Endothelial cell of umbilical vein (primary cell): Measurements from ENCODE around the gene MST1. TPM values are rescaled to one million over a fixed set of nuclear protein-coding genes. Genes with fewer than 3 reads are reported as not detected.

ENCODE experiments used
- BruUV-seq: library from RNA; stranded (reverse); fragments of 400-500 nt; replicated peaks from 2 replicates; lab custom pipeline; 2021; lab: Mats Ljungman, UMichigan
- CTCF ChIA-PET: fragments of 300-600, 350-600 bp; sonication (Branson Sonifier 250); formaldehyde crosslinking; loops from one replicate; lab custom pipeline; 2021; ENCODE audit warnings: antibody characterized with exemption, inconsistent platforms; lab: Charles Lee
- POLR2A ChIA-PET: fragments of 300-600, 350-600 bp; sonication (Branson Sonifier 250); formaldehyde crosslinking; loops from one replicate; lab custom pipeline; 2021; ENCODE audit warnings: antibody characterized with exemption, inconsistent platforms; lab: Charles Lee
- DNase-seq: peaks from one replicate; pipeline ENCODE4 v3.0.0-alpha.2; 2011; ENCODE audit warnings: low read depth, low spot score
- FAIRE-seq: peaks from 2 replicates; lab custom pipeline; 2011; peaks lifted over from hg19 to GRCh38; lab: Jason Lieb, UNC
- H2AFZ ChIP-seq: 2 replicates; pipeline ENCODE4 v1.6.0; 2012; ENCODE audit warnings: low read depth, low read length, control low read depth, inconsistent platforms
- H3K27ac ChIP-seq: 2 replicates; pipeline ENCODE4 v1.5.1; 2011; ENCODE audit warnings: low read depth, mild to moderate bottlenecking, control low read depth, low read length, moderate library complexity; ENCODE audit not compliant: insufficient read depth
- H3K27me3 ChIP-seq, 2 experiments: 2 replicates each; pipeline versions ENCODE4 v1.6.0 to v1.6.1; 2011; ENCODE audit warnings: low read length in 2 of 2, mixed read lengths in 1 of 2; ENCODE audit not compliant: control insufficient read depth in 2 of 2, insufficient read depth in 2 of 2
- H3K36me3 ChIP-seq, 2 experiments: 2 replicates in 1 of 2; 3 replicates in 1 of 2; pipeline ENCODE4 v1.5.1; 2011; ENCODE audit warnings: low read length in 2 of 2, mild to moderate bottlenecking in 1 of 2, moderate library complexity in 1 of 2; ENCODE audit not compliant: control insufficient read depth in 2 of 2, insufficient read depth in 2 of 2; ENCODE audit errors: extremely low read depth in 1 of 2
- H3K4me1 ChIP-seq: 3 replicates; pipeline ENCODE4 v1.5.1; 2011; ENCODE audit warnings: mild to moderate bottlenecking, low read length; ENCODE audit not compliant: control insufficient read depth, insufficient read depth; ENCODE audit errors: extremely low read depth
- H3K4me2 ChIP-seq: 2 replicates; pipeline ENCODE4 v1.6.1; 2011; ENCODE audit warnings: low read length, control low read depth, mixed read lengths; ENCODE audit not compliant: insufficient read depth
- H3K4me3 ChIP-seq, 3 experiments: fragments of 200-600 bp in 1 of 3; sonication (generic), shearing (Covaris generic) in 1 of 3; replicated peaks in 1 of 3; 2 replicates each; pipeline ENCODE4 v1.5.1; 2011 to 2016; ENCODE audit warnings: control low read depth in 3 of 3, low read length in 3 of 3, mild to moderate bottlenecking in 2 of 3, inconsistent platforms in 1 of 3, low read depth in 1 of 3, moderate library complexity in 1 of 3; ENCODE audit not compliant: insufficient read depth in 1 of 3
- H3K79me2 ChIP-seq: 2 replicates; pipeline ENCODE4 v1.6.0; 2012; ENCODE audit warnings: low read length, inconsistent platforms; ENCODE audit not compliant: control insufficient read depth, insufficient read depth
- H3K9ac ChIP-seq: replicated peaks from 2 replicates; pipeline ENCODE3; 2011; ENCODE audit warnings: low read length, control low read depth; ENCODE audit not compliant: insufficient read depth; ENCODE audit errors: extremely low read depth
- H3K9me1 ChIP-seq: replicated peaks from 3 replicates; pipeline ENCODE4 v1.6.0; 2011; ENCODE audit warnings: mild to moderate bottlenecking, low read length; ENCODE audit not compliant: control insufficient read depth, insufficient read depth; ENCODE audit errors: extremely low read depth
- H3K9me3 ChIP-seq: replicated peaks from 2 replicates; pipeline ENCODE4 v1.5.1; 2012; ENCODE audit warnings: low read length, inconsistent platforms; ENCODE audit not compliant: control insufficient read depth, insufficient read depth
- H4K20me1 ChIP-seq: replicated peaks from 2 replicates; pipeline ENCODE3; 2011; ENCODE audit warnings: mild to moderate bottlenecking, low read length; ENCODE audit not compliant: control insufficient read depth, insufficient read depth; ENCODE audit errors: extremely low read depth
- EZH2 ChIP-seq: IDR thresholded peaks from 2 replicates; pipeline ENCODE4 v1.6.1; 2012; ENCODE audit warnings: borderline replicate concordance, low read depth, mild to moderate bottlenecking, moderate library complexity, low read length, inconsistent platforms; ENCODE audit not compliant: severe bottlenecking
- FOS ChIP-seq: IDR thresholded peaks from 2 replicates; pipeline ENCODE4 v1.6.1; 2011; ENCODE audit warnings: mild to moderate bottlenecking, low read length, moderate library complexity, borderline replicate concordance; ENCODE audit not compliant: insufficient read depth
- GATA2 ChIP-seq: IDR thresholded peaks from 2 replicates; pipeline ENCODE4 v1.7.0; 2011; ENCODE audit warnings: low read depth, mild to moderate bottlenecking, moderate library complexity, mixed read lengths, low read length; ENCODE audit not compliant: insufficient read length, insufficient read depth
- JUN ChIP-seq: IDR thresholded peaks from 2 replicates; pipeline ENCODE4 v1.6.1; 2011; ENCODE audit warnings: borderline replicate concordance, low read depth; ENCODE audit not compliant: insufficient read length, insufficient read depth
- MYC ChIP-seq: IDR thresholded peaks from one replicate; pipeline ENCODE4 v1.6.1; 2011; ENCODE audit warnings: mild to moderate bottlenecking, low read depth, low read length
- POLR2A ChIP-seq: IDR thresholded peaks from 2 replicates; pipeline ENCODE4 v1.6.1; 2012; ENCODE audit warnings: low read depth, mild to moderate bottlenecking, control low read depth, low read length
- POLR2AphosphoS5 ChIP-seq: IDR thresholded peaks from 2 replicates; pipeline ENCODE4 v1.6.1; 2012; ENCODE audit warnings: low read depth, mild to moderate bottlenecking, control low read depth, low read length, moderate library complexity; ENCODE audit not compliant: insufficient read depth
- dilution Hi-C: fragments of 300-500 bp; cut with MboI; formaldehyde crosslinking; loops from one replicate; pipeline ENCODE4 v1.15.0; 2019; ENCODE audit warnings: low sequenced_read_pairs; ENCODE audit not compliant: extremely low pct_ligation_motif_present
- intact Hi-C: fragments of 100-400 bp; cut with micrococcal nuclease; formaldehyde crosslinking; loops from one replicate; pipeline ENCODE4 v1.10.0; 2022
- polyA plus RNA-seq, 4 experiments: library from polyadenylated mRNA; depleted of rRNA in 3 of 4; stranded (reverse) in 3 of 4; unstranded in 1 of 4; fragments of >200 nt; gene quantifications; 2 replicates each; pipeline versions ENCODE4 v1.2.1 to v1.2.3, GENCODE V29; 2011 to 2012; ENCODE audit warnings: missing spikeins in 1 of 4
- small RNA-seq: library from RNA; depleted of rRNA; stranded (forward); fragments of <200 nt; gene quantifications from one replicate; pipeline ENCODE3, GENCODE V24; 2012; ENCODE audit warnings: low replicate concordance, low read depth; ENCODE audit not compliant: insufficient read depth, insufficient read length
- total RNA-seq: library from RNA; stranded (reverse); gene quantifications from 2 replicates; pipeline ENCODE4 v1.2.3, GENCODE V29; 2021
- TF ChIP-seq, protein P1 (sequence below): IDR thresholded peaks from 2 replicates; pipeline ENCODE4 v1.6.1; 2011; ENCODE audit not compliant: insufficient read depth, insufficient read length

MST1 gene
- total and polyA plus RNA-seq, 2 donors (not counting 3 experiments of a cell fraction or from before 2014, with no cell fraction given): 6.1 to 17.5 TPM

DNA sequence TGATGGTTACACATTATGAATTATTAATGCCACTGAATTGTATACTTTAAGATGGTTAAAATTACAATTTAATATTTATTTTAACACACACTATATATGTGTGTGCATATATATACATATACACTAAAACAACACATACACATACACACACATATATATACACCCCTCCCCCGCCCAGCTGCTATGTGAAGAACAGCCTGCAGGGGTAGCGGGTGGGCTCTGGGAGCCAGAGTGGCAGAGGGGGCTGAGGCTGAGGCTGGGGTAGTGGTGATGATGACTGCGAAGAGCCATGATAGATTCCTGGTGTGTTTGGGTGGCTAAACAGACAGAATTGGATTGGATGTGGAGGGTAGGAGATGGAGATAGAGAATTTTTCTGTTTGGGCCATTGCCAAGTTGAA, 54.5 kb downstream of the MST1 start:
- H2AFZ ChIP-seq: no peak overlapping the region
- dilution Hi-C loops: no loop called here
- CTCF ChIA-PET: no interaction called here

More for the DNA sequence above, 54.5 kb downstream of the MST1 start:
- Histone ChIP-seq H3K9me3 (no peaks in the 10 kb centered on the region), H4K20me1 (no peaks in the 10 kb centered on the region), H3K4me2 (no peak overlapping the region), H3K9ac (no peak overlapping the region), H3K4me3 (no peak overlapping the region), H3K27ac (no peak overlapping the region), H3K79me2 (no peaks in the 10 kb centered on the region), H3K4me1 (no peaks in the 10 kb centered on the region), H3K27me3 (peaks cover 0 to 2% of the 10 kb centered on the region in 2 experiments), H3K9me1 (no peaks in the 10 kb centered on the region), H3K36me3 (no peaks in the 10 kb centered on the region)
- no peak for FAIRE-seq
- POLR2A ChIA-PET: no interaction called here
- TF ChIP-seq, protein P1, sequence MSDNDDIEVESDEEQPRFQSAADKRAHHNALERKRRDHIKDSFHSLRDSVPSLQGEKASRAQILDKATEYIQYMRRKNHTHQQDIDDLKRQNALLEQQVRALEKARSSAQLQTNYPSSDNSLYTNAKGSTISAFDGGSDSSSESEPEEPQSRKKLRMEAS: no peak
- TF ChIP-seq MYC (no peak), FOS (no peak), POLR2AphosphoS5 (no peak), JUN (no peak), POLR2A (no peak), GATA2 (no peak), EZH2 (no peak)
- intact Hi-C loops: no loop called here
- no peak for DNase-seq
- no TSS peak for BruUV-seq

Small RNA genes lying within 50 kb of the gene (small RNA-seq; reads per million reads assigned to genes)
- gene AMIGO3: not detected

Other genes with a start within 250 kb of the MST1 start
- gene DAG1, start 219.2 kb downstream of the MST1 start, total RNA-seq: 88.0 and 97.5 TPM in 2 replicates
- 59.6 and 63.7 TPM in 2 replicates for gene DAG1, start 219.2 kb downstream of the MST1 start, polyA plus RNA-seq
- gene BSN, start 135.0 kb downstream of the MST1 start, total RNA-seq: 0.27 and 0.28 TPM in 2 replicates
- gene BSN, start 135.0 kb downstream of the MST1 start, polyA plus RNA-seq: 0.03 and 0.04 TPM in 2 replicates
- gene APEH, start 15.1 kb downstream of the MST1 start, total RNA-seq: 68.2 and 77.9 TPM in 2 replicates
- 74.3 and 74.8 TPM in 2 replicates for gene APEH, start 15.1 kb downstream of the MST1 start, polyA plus RNA-seq
- gene RNF123, start 83 bp upstream of the MST1 start, total RNA-seq: 43.4 and 51.0 TPM in 2 replicates
- 59.3 and 67.2 TPM in 2 replicates for gene RNF123, start 83 bp upstream of the MST1 start, polyA plus RNA-seq
- 0.21 TPM in 1 of 2 replicates, not detected in the other for gene AMIGO3, start 30.2 kb upstream of the MST1 start, total RNA-seq
- 0.21 and 1.2 TPM in 2 replicates for gene AMIGO3, start 30.2 kb upstream of the MST1 start, polyA plus RNA-seq
- 52.5 and 54.5 TPM in 2 replicates for gene GMPPB, start 34.5 kb upstream of the MST1 start, total RNA-seq
- 61.2 and 62.0 TPM in 2 replicates for gene GMPPB, start 34.5 kb upstream of the MST1 start, polyA plus RNA-seq
- 54.6 and 60.8 TPM in 2 replicates for gene IP6K1, start 97.1 kb upstream of the MST1 start, total RNA-seq
- 42.7 and 47.0 TPM in 2 replicates for gene IP6K1, start 97.1 kb upstream of the MST1 start, polyA plus RNA-seq
- not detected in 2 replicates for gene CDHR4, start 110.4 kb upstream of the MST1 start, total RNA-seq
- gene CDHR4, start 110.4 kb upstream of the MST1 start, polyA plus RNA-seq: 0.19 TPM in 1 of 2 replicates, not detected in the other
- gene INKA1, start 113.8 kb upstream of the MST1 start, total RNA-seq: 24.0 and 26.5 TPM in 2 replicates
- 37.8 and 57.7 TPM in 2 replicates for gene INKA1, start 113.8 kb upstream of the MST1 start, polyA plus RNA-seq
- 41.9 and 57.4 TPM in 2 replicates for gene UBA7, start 124.5 kb upstream of the MST1 start, total RNA-seq
- gene UBA7, start 124.5 kb upstream of the MST1 start, polyA plus RNA-seq: 80.7 and 98.7 TPM in 2 replicates
- gene TRAIP, start 167.1 kb upstream of the MST1 start, total RNA-seq: 11.5 and 13.4 TPM in 2 replicates
- gene TRAIP, start 167.1 kb upstream of the MST1 start, polyA plus RNA-seq: 8.6 and 9.5 TPM in 2 replicates
- gene CAMKV, start 180.4 kb upstream of the MST1 start, total RNA-seq: not detected in 2 replicates
- not detected in 2 replicates for gene CAMKV, start 180.4 kb upstream of the MST1 start, polyA plus RNA-seq
- 0.93 and 1.5 TPM in 2 replicates for gene MST1R, start 214.4 kb upstream of the MST1 start, total RNA-seq
- gene MST1R, start 214.4 kb upstream of the MST1 start, polyA plus RNA-seq: 2.4 and 3.6 TPM in 2 replicates
- gene MON1A, start 240.3 kb upstream of the MST1 start, total RNA-seq: 17.0 and 17.5 TPM in 2 replicates
- gene MON1A, start 240.3 kb upstream of the MST1 start, polyA plus RNA-seq: 31.1 and 37.0 TPM in 2 replicates